Activated naive CD4-positive, alpha-beta T cell treated with anti-CD3 and anti-CD28 coated beads, Interleukin-2, amount 50 U/mL, for 24 hours (primary cell): ENCODE measurements around the gene KTI12.
"Not testable (repeated sequence)": the region's sequence is repeated elsewhere in the genome, so short reads cannot be mapped to it uniquely, and the experiment has no call there.

ENCODE experiments used
- H3K27ac Mint-ChIP-seq: one replicate; pipeline ENCODE4 v1.8.0; 2021; ENCODE audit warnings: mild to moderate bottlenecking, mixed read lengths
- H3K27me3 Mint-ChIP-seq: one replicate; pipeline ENCODE4 v1.8.0; 2021; ENCODE audit warnings: mixed read lengths
- H3K36me3 Mint-ChIP-seq: one replicate; pipeline ENCODE4 v1.8.0; 2021; ENCODE audit warnings: mixed read lengths
- H3K4me1 Mint-ChIP-seq: one replicate; pipeline ENCODE4 v1.8.0; 2021; ENCODE audit warnings: mixed read lengths
- H3K4me3 Mint-ChIP-seq: one replicate; pipeline ENCODE4 v1.8.0; 2021; ENCODE audit warnings: mild to moderate bottlenecking, mixed read lengths
- H3K9me3 Mint-ChIP-seq: one replicate; pipeline ENCODE4 v1.8.0; 2021; ENCODE audit warnings: mixed read lengths

KTI12 gene

DNA sequence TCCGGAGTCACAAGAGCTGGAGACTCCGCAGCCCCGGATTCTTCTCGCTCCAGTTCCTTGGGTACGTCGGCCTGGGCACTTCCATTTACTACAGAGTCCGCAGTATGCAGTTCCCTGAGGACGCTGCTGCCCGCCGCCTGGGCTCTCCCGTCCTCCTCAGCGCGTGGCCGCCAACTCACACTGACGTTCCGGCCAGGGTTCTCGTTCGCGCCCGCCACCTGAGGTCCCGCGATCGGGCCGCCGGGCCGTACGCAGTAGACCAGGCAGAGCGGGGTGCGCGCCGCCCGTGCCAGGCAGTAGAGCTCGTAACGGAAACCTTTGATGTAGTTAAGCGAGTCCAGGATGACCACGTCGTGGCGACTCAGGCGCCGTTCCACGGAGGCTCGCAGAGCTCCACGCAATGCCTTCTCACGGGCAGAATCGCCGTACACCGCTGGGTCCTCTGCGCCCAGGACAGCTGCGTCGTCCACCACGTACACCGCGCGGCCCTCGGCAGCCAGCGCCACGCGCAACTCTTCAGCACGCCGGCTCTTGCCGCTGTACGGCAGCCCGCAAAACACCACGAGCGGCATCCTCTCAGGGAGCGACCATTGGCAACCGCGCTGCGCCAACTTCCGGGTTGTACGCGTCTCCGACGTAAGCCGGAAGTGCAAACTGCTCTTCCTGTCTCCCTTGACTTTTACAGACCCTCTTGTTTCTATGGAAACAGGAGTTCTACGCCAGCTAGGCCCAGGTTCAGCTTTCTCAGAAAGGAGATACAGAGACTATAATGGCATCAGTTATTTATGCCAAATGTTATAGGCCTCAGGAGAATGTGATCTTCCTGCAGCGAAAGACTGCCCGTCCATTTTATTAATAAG, at the start of gene KTI12:
Gene KTI12, minus strand, starts transcription at position 621 of the 860 bp plus-strand sequence. Its CDS starts 49 bp downstream, at position 572.
- Mint-ChIP-seq H3K4me1 (peaks cover 38% of the 10 kb centered on the region), H3K27me3 (no peaks in the 10 kb centered on the region), H3K9me3 (no peaks in the 10 kb centered on the region), H3K27ac (peak within 1 kb of the TSS; percentile 88), H3K4me3 (peak within 1 kb of the TSS; percentile 95), H3K36me3 (peaks cover 16% of the 10 kb centered on the region)

GRCh38 chr1:52080014-52080415, 46.4 kb upstream of the KTI12 start:
- H3K4me3 Mint-ChIP-seq: no peak overlapping the region
- H3K4me1 Mint-ChIP-seq: peaks cover 14% of the 10 kb centered on the region
- H3K36me3 Mint-ChIP-seq: peaks cover 6% of the 10 kb centered on the region
- no peaks in the 10 kb centered on the region for H3K27me3 Mint-ChIP-seq
- H3K9me3 Mint-ChIP-seq: no peaks in the 10 kb centered on the region
- peak overlapping the region; percentile 46 for H3K27ac Mint-ChIP-seq

DNA sequence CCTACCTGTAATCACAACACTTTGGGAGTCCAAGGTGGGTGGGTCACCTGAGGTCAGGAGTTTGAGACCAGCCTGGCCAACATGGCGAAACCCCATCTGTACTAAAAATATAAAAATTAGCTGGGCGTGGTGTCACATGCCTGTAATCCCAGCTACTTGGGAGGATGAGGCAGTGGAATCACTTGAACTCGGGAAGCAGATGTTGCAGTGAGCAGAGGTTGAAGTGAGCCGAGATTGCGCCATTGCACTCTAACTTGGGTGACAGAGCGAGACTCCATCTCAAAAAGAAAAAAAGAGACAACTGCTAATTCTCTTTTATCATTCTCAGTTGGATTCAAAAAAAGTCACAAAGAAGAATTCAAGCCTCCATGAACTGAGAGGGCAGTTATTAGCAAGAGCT, 43.7 kb upstream of the KTI12 start:
- not testable (repeated sequence) for H3K27me3 Mint-ChIP-seq, H3K27ac Mint-ChIP-seq, H3K9me3 Mint-ChIP-seq, H3K4me3 Mint-ChIP-seq, H3K36me3 Mint-ChIP-seq
- H3K4me1 Mint-ChIP-seq: peaks cover 19% of the 10 kb centered on the region

GRCh38 chr1:52072291-52072690, 38.7 kb upstream of the KTI12 start:
- Mint-ChIP-seq H3K27me3 (no peaks in the 10 kb centered on the region), H3K4me1 (peaks cover 42% of the 10 kb centered on the region), H3K4me3 (no peak overlapping the region), H3K27ac (no peak overlapping the region), H3K36me3 (peaks cover 15% of the 10 kb centered on the region), H3K9me3 (no peaks in the 10 kb centered on the region)

DNA sequence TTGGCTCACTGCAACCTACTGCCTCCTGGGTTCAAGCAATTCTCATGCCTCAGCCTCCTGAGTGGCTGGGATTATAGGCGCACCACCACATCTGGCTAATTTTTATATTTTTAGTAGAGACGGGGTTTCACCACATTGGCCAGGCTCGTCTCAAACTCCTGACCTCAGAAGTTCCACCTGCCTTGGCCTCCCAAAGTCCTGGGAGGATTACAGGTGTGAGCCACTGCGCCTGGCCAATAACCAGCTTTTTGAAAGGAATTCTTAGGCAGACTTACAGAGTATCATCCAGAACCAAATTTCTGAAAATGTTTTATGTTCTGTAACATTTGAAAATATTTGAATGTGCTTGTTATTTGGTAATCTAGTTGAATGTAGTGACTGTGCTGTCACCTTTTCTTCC, 37.1 kb upstream of the KTI12 start:
- Mint-ChIP-seq H3K36me3 (peaks cover 15% of the 10 kb centered on the region), H3K27me3 (no peaks in the 10 kb centered on the region), H3K9me3 (no peaks in the 10 kb centered on the region), H3K4me3 (no peak overlapping the region), H3K4me1 (peaks cover 37% of the 10 kb centered on the region), H3K27ac (no peak overlapping the region)

DNA sequence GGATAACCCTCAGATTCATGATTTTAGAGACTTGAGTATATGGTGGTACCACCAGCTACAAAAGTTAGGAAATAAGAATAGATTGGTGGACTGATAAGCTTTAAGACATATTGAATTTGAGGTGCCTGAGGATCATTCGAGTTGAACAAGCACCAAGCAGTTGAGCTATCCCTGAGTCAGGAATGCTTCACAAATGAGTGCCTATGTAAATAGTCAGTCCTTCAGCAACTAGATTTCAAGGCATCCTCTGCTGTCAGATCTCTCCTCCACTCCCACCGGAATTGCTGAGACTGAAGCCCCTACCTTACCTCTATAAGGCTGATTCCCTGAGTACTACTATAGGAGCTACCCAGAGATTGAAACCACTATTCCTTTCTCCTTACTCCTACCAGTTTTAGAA, 29.6 kb upstream of the KTI12 start:
- Mint-ChIP-seq H3K4me1 (peaks cover 47% of the 10 kb centered on the region), H3K9me3 (no peaks in the 10 kb centered on the region), H3K4me3 (no peak overlapping the region), H3K27ac (no peak overlapping the region), H3K36me3 (peaks cover 16% of the 10 kb centered on the region), H3K27me3 (no peaks in the 10 kb centered on the region)

GRCh38 chr1:52060822-52061221, 27.2 kb upstream of the KTI12 start:
- Mint-ChIP-seq H3K4me1 (peaks cover 54% of the 10 kb centered on the region), H3K4me3 (no peak overlapping the region), H3K9me3 (no peaks in the 10 kb centered on the region), H3K27me3 (no peaks in the 10 kb centered on the region), H3K27ac (no peak overlapping the region), H3K36me3 (peaks cover 13% of the 10 kb centered on the region)

GRCh38 chr1:52059888-52060287, 26.3 kb upstream of the KTI12 start:
- Mint-ChIP-seq H3K27me3 (no peaks in the 10 kb centered on the region), H3K4me1 (peaks cover 54% of the 10 kb centered on the region), H3K27ac (no peak overlapping the region), H3K36me3 (peaks cover 13% of the 10 kb centered on the region), H3K9me3 (no peaks in the 10 kb centered on the region), H3K4me3 (no peak overlapping the region)

- Mint-ChIP-seq H3K27me3 (no peaks in the 10 kb centered on the region), H3K27ac (peak overlapping the region; percentile 60), H3K4me1 (peaks cover 58% of the 10 kb centered on the region), H3K9me3 (no peaks in the 10 kb centered on the region), H3K36me3 (peaks cover 13% of the 10 kb centered on the region), H3K4me3 (peak overlapping the region; percentile 55)
Observed at GRCh38 chr1:52059321-52059720, 25.7 kb upstream of the KTI12 start.

DNA sequence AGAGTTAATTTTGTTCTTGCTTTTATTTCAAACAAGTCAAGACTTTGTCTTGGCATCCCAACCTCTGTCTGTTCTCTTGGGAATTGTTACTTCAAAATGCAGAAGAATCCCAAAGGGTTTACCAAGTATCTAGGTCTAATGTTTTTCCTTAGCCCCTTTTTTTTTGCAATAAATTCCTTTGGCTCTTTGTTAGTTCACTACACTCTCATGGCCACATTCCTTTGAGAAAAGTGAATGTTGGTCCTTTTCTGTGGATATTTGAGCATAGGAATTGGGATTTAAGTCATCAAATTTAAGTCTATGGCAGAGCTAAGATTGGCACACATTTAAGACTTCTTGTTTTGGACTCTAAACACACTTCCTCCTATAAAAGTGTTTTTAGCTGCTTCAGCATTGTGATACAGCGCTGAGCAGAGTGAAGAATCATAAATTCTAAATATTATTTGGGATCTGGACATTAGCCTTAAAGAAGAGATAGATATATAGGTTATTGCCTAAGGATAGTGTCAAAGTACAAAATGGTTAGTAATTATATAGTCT, 24.3 kb upstream of the KTI12 start:
- peak overlapping the region; percentile 97 for H3K4me3 Mint-ChIP-seq
- peaks cover 6% of the 10 kb centered on the region for H3K36me3 Mint-ChIP-seq
- H3K4me1 Mint-ChIP-seq: peaks cover 57% of the 10 kb centered on the region
- H3K9me3 Mint-ChIP-seq: no peaks in the 10 kb centered on the region
- H3K27me3 Mint-ChIP-seq: no peaks in the 10 kb centered on the region
- peak overlapping the region; percentile 77 for H3K27ac Mint-ChIP-seq

DNA sequence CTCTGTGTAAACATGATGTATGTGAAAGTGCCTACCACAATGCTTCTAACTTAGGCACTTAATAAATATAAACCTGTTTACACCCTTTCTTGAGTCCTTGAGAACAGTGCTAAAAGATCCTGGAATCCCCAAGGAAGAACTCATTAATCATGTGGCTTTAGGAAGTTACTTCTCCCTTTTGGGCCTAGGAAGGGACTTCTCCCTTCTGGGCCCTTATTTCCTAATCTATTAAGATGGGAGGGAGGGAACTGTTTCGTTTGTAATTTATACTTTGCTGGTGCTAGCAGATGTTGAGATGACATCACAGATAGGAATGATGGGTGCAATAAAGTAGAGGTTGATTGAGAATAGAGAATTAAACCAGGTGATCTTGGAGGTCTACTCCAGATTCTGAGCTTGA, 23.6 kb upstream of the KTI12 start:
- Mint-ChIP-seq H3K9me3 (no peaks in the 10 kb centered on the region), H3K36me3 (peaks cover 9% of the 10 kb centered on the region)

GRCh38 chr1:52056937-52057231, 23.3 kb upstream of the KTI12 start:
- H3K36me3 Mint-ChIP-seq: peaks cover 10% of the 10 kb centered on the region
- peak overlapping the region; percentile 97 for H3K4me3 Mint-ChIP-seq
- H3K27ac Mint-ChIP-seq: peak overlapping the region; percentile 99
- no peaks in the 10 kb centered on the region for H3K27me3 Mint-ChIP-seq
- H3K9me3 Mint-ChIP-seq: no peaks in the 10 kb centered on the region
- H3K4me1 Mint-ChIP-seq: peaks cover 65% of the 10 kb centered on the region

More for the DNA sequence above, 23.6 kb upstream of the KTI12 start:
- Mint-ChIP-seq H3K4me3 (peak overlapping the region; percentile 97), H3K27ac (peak overlapping the region; percentile 99), H3K4me1 (peaks cover 62% of the 10 kb centered on the region), H3K27me3 (no peaks in the 10 kb centered on the region)

- Mint-ChIP-seq H3K4me3 (peak within 1 kb of the TSS; percentile 97), H3K27me3 (no peaks in the 10 kb centered on the region), H3K36me3 (peaks cover 10% of the 10 kb centered on the region), H3K9me3 (no peaks in the 10 kb centered on the region), H3K27ac (peak within 1 kb of the TSS; percentile 99), H3K4me1 (peaks cover 65% of the 10 kb centered on the region)
Observed at GRCh38 chr1:52056163-52056936, 22.7 kb upstream of the KTI12 start, which contains the start of gene BTF3L4. Gene BTF3L4 (plus strand): TSS chr1:52056295. CDS start chr1:52059848, 3,553 bp downstream.

DNA sequence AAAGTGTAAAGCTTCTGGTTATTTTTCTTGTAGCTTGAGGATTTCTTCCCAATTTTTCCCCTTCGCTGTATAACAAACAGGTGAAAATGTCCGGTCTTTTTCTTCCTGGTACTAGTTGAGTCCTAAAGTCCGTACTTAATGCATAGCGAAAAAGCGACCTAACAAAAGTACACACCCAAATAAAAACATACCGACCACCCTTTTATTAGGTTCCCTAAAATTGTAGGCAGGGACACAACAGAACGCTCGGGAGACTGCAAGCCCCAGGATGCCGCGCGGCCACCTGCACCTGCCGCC, 22.2 kb upstream of the KTI12 start:
- Mint-ChIP-seq H3K4me1 (peaks cover 65% of the 10 kb centered on the region), H3K4me3 (peak overlapping the region; percentile 97)

GRCh38 chr1:52055066-52055865, 21.7 kb upstream of the KTI12 start, which contains the start of gene TXNDC12:
Gene TXNDC12 (minus strand): TSS chr1:52055191. CDS start chr1:52055096, 95 bp downstream.
- Mint-ChIP-seq H3K4me3 (peak within 1 kb of the TSS; percentile 97), H3K27ac (peak within 1 kb of the TSS; percentile 93), H3K36me3 (peaks cover 10% of the 10 kb centered on the region), H3K27me3 (no peaks in the 10 kb centered on the region), H3K4me1 (peaks cover 63% of the 10 kb centered on the region), H3K9me3 (no peaks in the 10 kb centered on the region)

More for the DNA sequence above, 22.2 kb upstream of the KTI12 start:
- Mint-ChIP-seq H3K36me3 (peaks cover 10% of the 10 kb centered on the region), H3K27ac (peak overlapping the region; percentile 93), H3K9me3 (no peaks in the 10 kb centered on the region), H3K27me3 (no peaks in the 10 kb centered on the region)
